SK-N-SH (cell line): ENCODE measurements around the gene ELAVL2. TPM values are rescaled to one million over a fixed set of nuclear protein-coding genes. Genes with fewer than 3 reads are reported as not detected.
A peak's percentile ranks its signal among the peaks of the same experiment; 100 is the strongest.

Experiments
- CTCF ChIA-PET: fragments of 300-600, 350-600 bp; formaldehyde crosslinking; extraction: SDS; loops from one replicate; lab custom pipeline; 2021; lab: Yijun Ruan, JAX
- POLR2A ChIA-PET: fragments of 350-600 bp; sonication (Branson Sonifier 250); formaldehyde crosslinking; extraction: SDS; loops from one replicate; lab custom pipeline; 2020; ENCODE audit warnings: antibody characterized with exemption, inconsistent platforms; lab: Yijun Ruan, JAX
- DNase-seq: peaks from one replicate; pipeline ENCODE4 v3.0.0; 2012
- H2AFZ ChIP-seq: fragments of 200-600 bp; sonication (generic); 2 replicates; pipeline ENCODE4 v1.8.1; 2016; ENCODE audit warnings: antibody characterized with exemption, mild to moderate bottlenecking, low read depth
- H3F3A ChIP-seq: fragments of 200-600 bp; sonication (generic); replicated peaks from 2 replicates; pipeline ENCODE3; 2016; ENCODE audit warnings: antibody characterized with exemption, mild to moderate bottlenecking; ENCODE audit not compliant: insufficient read depth
- H3K27ac ChIP-seq, 2 experiments: fragments of 200-500 bp in 1 of 2; fragments of 200-600 bp in 1 of 2; sonication (Bioruptor generic) in 1 of 2; sonication (generic), shearing (Covaris generic) in 1 of 2; 2 replicates each; pipeline versions ENCODE4 v1.5.1 to v1.6.1; 2014 to 2016; ENCODE audit warnings: low read depth in 2 of 2, inconsistent platforms in 1 of 2, low read length in 1 of 2, mild to moderate bottlenecking in 1 of 2, mixed read lengths in 1 of 2
- H3K27me3 ChIP-seq: fragments of 200-600 bp; sonication (generic), shearing (Covaris generic); 2 replicates; pipeline ENCODE4 v1.6.1; 2016; ENCODE audit warnings: mixed run types; ENCODE audit not compliant: insufficient read depth
- H3K36me3 ChIP-seq, 2 experiments: fragments of 200-500 bp in 1 of 2; fragments of 200-600 bp in 1 of 2; sonication (Bioruptor generic) in 1 of 2; sonication (generic) in 1 of 2; replicated peaks in 1 of 2; 2 replicates each; pipeline versions ENCODE3 to v1.5.1; 2014 to 2016; ENCODE audit warnings: low read length in 1 of 2, mild to moderate bottlenecking in 1 of 2; ENCODE audit not compliant: insufficient read depth in 2 of 2, control insufficient read depth in 1 of 2
- H3K4me1 ChIP-seq, 2 experiments: fragments of 200-500 bp in 1 of 2; fragments of 200-600 bp in 1 of 2; sonication (Bioruptor generic) in 1 of 2; sonication (generic), shearing (Covaris generic) in 1 of 2; 2 replicates each; pipeline versions ENCODE4 v1.5.1 to v1.6.1; 2014 to 2016; ENCODE audit warnings: low read depth in 1 of 2, low read length in 1 of 2, mixed run types in 1 of 2; ENCODE audit not compliant: insufficient read depth in 2 of 2, control insufficient read depth in 1 of 2
- H3K4me2 ChIP-seq: fragments of 200-600 bp; sonication (generic), shearing (Covaris generic); 2 replicates; pipeline ENCODE4 v1.6.1; 2017; ENCODE audit warnings: mixed run types
- H3K4me3 ChIP-seq, 2 experiments: fragments of 200-500 bp in 1 of 2; fragments of 200-600 bp in 1 of 2; sonication (Bioruptor generic) in 1 of 2; sonication (generic), shearing (Covaris generic) in 1 of 2; 2 replicates each; pipeline versions ENCODE4 v1.5.1 to v1.8.1; 2014 to 2016; ENCODE audit warnings: low read depth in 2 of 2, inconsistent platforms in 1 of 2, low read length in 1 of 2, mild to moderate bottlenecking in 1 of 2, mixed read lengths in 1 of 2, moderate library complexity in 1 of 2
- H3K79me2 ChIP-seq: fragments of 200-600 bp; sonication (generic); 2 replicates; pipeline ENCODE4 v1.8.1; 2017; ENCODE audit warnings: mild to moderate bottlenecking; ENCODE audit not compliant: insufficient read depth
- H3K9ac ChIP-seq: fragments of 200-600 bp; sonication (generic); 2 replicates; pipeline ENCODE4 v1.6.1; 2017; ENCODE audit warnings: mixed run types
- H3K9me2 ChIP-seq: fragments of 200-600 bp; sonication (generic); 2 replicates; pipeline ENCODE4 v1.6.1; 2017; ENCODE audit warnings: mixed run types
- H3K9me3 ChIP-seq: fragments of 200-600 bp; sonication (generic); 2 replicates; pipeline ENCODE4 v1.6.1; 2017; ENCODE audit warnings: mixed run types, mild to moderate bottlenecking, moderate library complexity
- H4K20me1 ChIP-seq: fragments of 200-600 bp; sonication (generic); 2 replicates; pipeline ENCODE4 v1.6.1; 2017; ENCODE audit warnings: mild to moderate bottlenecking, mixed run types; ENCODE audit not compliant: insufficient read depth
- CHD2 ChIP-seq: fragments of 150-350 bp; IDR thresholded peaks from 2 replicates; pipeline ENCODE4 v1.6.1; 2018; ENCODE audit warnings: low read length; ENCODE audit not compliant: partially characterized antibody
- ELF1 ChIP-seq: IDR thresholded peaks from 2 replicates; pipeline ENCODE4 v1.4.0; 2012
- EP300 ChIP-seq, 2 experiments: IDR thresholded peaks; 2 replicates each; pipeline versions ENCODE4 v1.4.0 to v1.6.1; 2012; ENCODE audit warnings: borderline replicate concordance in 1 of 2, low read depth in 1 of 2, low read length in 1 of 2
- EZH2phosphoT487 ChIP-seq: fragments of 200-600 bp; sonication (generic); IDR thresholded peaks from 2 replicates; pipeline ENCODE4 v1.6.1; 2017; ENCODE audit warnings: low read depth, mixed run types, mild to moderate bottlenecking, antibody characterized with exemption, moderate library complexity, borderline replicate concordance
- FOSL2 ChIP-seq: IDR thresholded peaks from 2 replicates; pipeline ENCODE4 v1.4.0; 2012; ENCODE audit warnings: low read depth, mild to moderate bottlenecking, moderate library complexity, borderline replicate concordance
- FOXJ3 ChIP-seq: sonication (generic); formaldehyde crosslinking; IDR thresholded peaks from 2 replicates; pipeline ENCODE4 v1.5.1; 2020; ENCODE audit warnings: mild to moderate bottlenecking, missing genetic modification reagents
- FOXM1 ChIP-seq: IDR thresholded peaks from 2 replicates; pipeline ENCODE4 v1.4.0; 2012; ENCODE audit warnings: low read depth, mild to moderate bottlenecking
- GABPA ChIP-seq: IDR thresholded peaks from 2 replicates; pipeline ENCODE4 v1.4.0; 2012; ENCODE audit warnings: low read depth, mild to moderate bottlenecking
- GATA2 ChIP-seq: sonication (generic); formaldehyde crosslinking; IDR thresholded peaks from 2 replicates; pipeline ENCODE4 v1.5.0; 2020; ENCODE audit warnings: mild to moderate bottlenecking, missing genetic modification reagents
- JUND ChIP-seq: IDR thresholded peaks from 2 replicates; pipeline ENCODE4 v1.4.0; 2012
- MEF2A ChIP-seq: IDR thresholded peaks from 2 replicates; pipeline ENCODE4 v1.4.0; 2012; ENCODE audit warnings: low read depth, borderline replicate concordance
- MXI1 ChIP-seq: IDR thresholded peaks from 2 replicates; pipeline ENCODE4 v1.6.1; 2012; ENCODE audit warnings: mild to moderate bottlenecking, low read depth, low read length, improper control_type of control experiment
- NRF1 ChIP-seq: IDR thresholded peaks from 2 replicates; pipeline ENCODE4 v1.6.1; 2012; ENCODE audit warnings: low read depth, mild to moderate bottlenecking, low read length
- POLR2AphosphoS5 ChIP-seq: IDR thresholded peaks from 2 replicates; pipeline ENCODE4 v1.6.1; 2012; ENCODE audit warnings: low read depth, low read length
- RAD21 ChIP-seq: IDR thresholded peaks from 2 replicates; pipeline ENCODE4 v1.6.1; 2012; ENCODE audit warnings: mild to moderate bottlenecking, low read length
- RCOR1 ChIP-seq: fragments of 150-350 bp; IDR thresholded peaks from 2 replicates; pipeline ENCODE4 v1.6.1; 2017; ENCODE audit warnings: antibody characterized with exemption, low read length
- RFX5 ChIP-seq: IDR thresholded peaks from 2 replicates; pipeline ENCODE4 v1.6.1; 2012; ENCODE audit warnings: mild to moderate bottlenecking, improper control_type of control experiment, low read length
- RXRA ChIP-seq: IDR thresholded peaks from 2 replicates; pipeline ENCODE4 v1.4.0; 2012; ENCODE audit warnings: low read depth, mild to moderate bottlenecking, borderline replicate concordance
- SIN3A ChIP-seq: IDR thresholded peaks from 2 replicates; pipeline ENCODE4 v1.6.1; 2012; ENCODE audit warnings: low read depth, mild to moderate bottlenecking, low read length, moderate library complexity, borderline replicate concordance
- SMC3 ChIP-seq: IDR thresholded peaks from 2 replicates; pipeline ENCODE4 v1.6.1; 2012; ENCODE audit warnings: low read depth, low read length, improper control_type of control experiment
- TAF1 ChIP-seq: IDR thresholded peaks from 2 replicates; pipeline ENCODE4 v1.6.1; 2012; ENCODE audit warnings: low read depth, mild to moderate bottlenecking, low read length, moderate library complexity, borderline replicate concordance
- TEAD4 ChIP-seq: IDR thresholded peaks from 2 replicates; pipeline ENCODE4 v1.4.0; 2012; ENCODE audit warnings: mild to moderate bottlenecking, borderline replicate concordance; ENCODE audit not compliant: insufficient read depth
- YY1 ChIP-seq: IDR thresholded peaks from 2 replicates; pipeline ENCODE4 v1.4.0; 2012; ENCODE audit warnings: low read depth, mild to moderate bottlenecking
- WGBS: methylation state at CpG from one replicate; pipeline ENCODE4 v1.1.6; 2017; ENCODE audit warnings: low lambda C conversion rate; 5-methylcytosine and 5-hydroxymethylcytosine counted together
- polyA plus RNA-seq, 3 experiments: library from polyadenylated mRNA; depleted of rRNA; stranded (reverse); fragments of >200 nt; gene quantifications; 2 replicates each; pipeline ENCODE4 v1.2.3, GENCODE V29; 2012
- TF ChIP-seq, protein P1 (sequence below): IDR thresholded peaks from 2 replicates; pipeline ENCODE4 v1.4.0; 2012; ENCODE audit warnings: low read depth
- TF ChIP-seq, protein P2 (sequence below): fragments of 150-350 bp; IDR thresholded peaks from 2 replicates; pipeline ENCODE4 v1.6.1; 2017; ENCODE audit warnings: antibody characterized with exemption, low read length, low read depth, borderline replicate concordance
- TF ChIP-seq, protein P3 (sequence below): IDR thresholded peaks from 2 replicates; pipeline ENCODE4 v1.4.0; 2012; ENCODE audit warnings: low read depth, borderline replicate concordance
- TF ChIP-seq, protein P4 (sequence below): fragments of 150-350 bp; IDR thresholded peaks from 2 replicates; pipeline ENCODE4 v1.6.1; 2016; ENCODE audit warnings: mild to moderate bottlenecking, low read depth, low read length
- TF ChIP-seq, protein P5 (sequence below): IDR thresholded peaks from 2 replicates; pipeline ENCODE4; 2012

The ELAVL2 gene
- 0.15 and 0.28 TPM in 2 replicates for polyA plus RNA-seq (2012; rRNA removed)
- polyA plus RNA-seq (2012; cell fraction: cytosol; rRNA removed) = 0.37 and 0.50 TPM in 2 replicates
- polyA plus RNA-seq (2012; cell fraction: nucleus; rRNA removed) = 0.06 and 0.12 TPM in 2 replicates

DNA sequence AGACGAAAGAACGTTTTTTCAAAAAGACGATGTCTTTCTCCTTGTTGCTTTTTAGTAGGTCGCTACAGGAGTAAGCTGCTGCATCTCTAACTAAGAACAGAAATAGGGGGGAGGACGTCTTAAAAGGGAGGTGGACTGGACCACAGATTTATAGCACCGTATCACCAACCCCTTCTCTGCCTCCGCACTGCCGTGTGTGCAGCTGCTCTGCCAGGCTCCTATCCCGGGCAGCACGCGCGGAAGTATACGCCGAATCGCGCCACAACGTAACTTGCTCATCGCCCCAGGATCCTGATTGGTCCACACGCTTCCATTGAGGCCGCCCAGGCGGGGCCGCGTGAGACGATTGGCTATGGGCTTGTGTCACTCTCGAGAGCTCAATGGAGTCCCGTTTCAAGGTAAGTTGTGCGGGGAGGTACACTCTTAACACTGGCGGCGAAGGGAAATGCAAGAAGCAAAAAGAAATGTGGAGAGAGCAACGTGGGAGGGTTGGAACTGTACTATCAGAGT, at the start of gene ELAVL2:
ELAVL2 (minus strand) TSS at position 121 of the 510 bp plus-strand sequence. CDS start 64,006 bp downstream, outside the sequence.
- H3K27ac ChIP-seq = peak within 1 kb of the TSS in 1 of 2 experiments; percentile 89; a peak in 2 of 4 replicates
- under 1% methylated on average over 29 of the region's 30 CpGs for WGBS
- CTCF ChIA-PET = interaction anchor here (1.0 to 2.4 kb wide), 6 partner anchors 9 to 1818 kb away, joined by 3 to 9 read pairs (median 4); partner anchors contain the start of gene CDKN2B
- TF ChIP-seq CHD2 (peak; percentile 98), RFX5 (peak; percentile 0; the same call in 1 of the 2 replicates), POLR2AphosphoS5 (no peak; the same call in 1 of the 2 replicates), MXI1 (peak; percentile 88; the same call in 1 of the 2 replicates), MEF2A (no peak), EZH2phosphoT487 (no peak), TAF1 (peak; percentile 78; the same call in 1 of the 2 replicates), JUND (no peak), SMC3 (no peak), GATA2 (peak; percentile 53; the same call in 1 of the 2 replicates), RXRA (no peak), RAD21 (0 out of 2 replicates have a peak, but pooled peaks have one; percentile 1), FOSL2 (no peak), SIN3A (peak; percentile 58; the same call in 1 of the 2 replicates), FOXM1 (no peak), NRF1 (no peak), ELF1 (peak; percentile 80), RCOR1 (peak; percentile 47; the same call in 1 of the 2 replicates), YY1 (peak; percentile 82), EP300 (IDR thresholded peaks at IDR 0.05; ENCODE audit: borderline replicate concordance in 1 of 2, low read depth in 1 of 2, low read length in 1 of 2) (no peak), TEAD4 (no peak), GABPA (no peak; the same call in 1 of the 2 replicates), FOXJ3 (CRISPR knock-in tag) (0 out of 2 replicates have a peak, but pooled peaks have one; percentile 56)
- TF ChIP-seq, protein P1, sequence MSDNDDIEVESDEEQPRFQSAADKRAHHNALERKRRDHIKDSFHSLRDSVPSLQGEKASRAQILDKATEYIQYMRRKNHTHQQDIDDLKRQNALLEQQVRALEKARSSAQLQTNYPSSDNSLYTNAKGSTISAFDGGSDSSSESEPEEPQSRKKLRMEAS = peak; percentile 87
- TF ChIP-seq, protein P2, sequence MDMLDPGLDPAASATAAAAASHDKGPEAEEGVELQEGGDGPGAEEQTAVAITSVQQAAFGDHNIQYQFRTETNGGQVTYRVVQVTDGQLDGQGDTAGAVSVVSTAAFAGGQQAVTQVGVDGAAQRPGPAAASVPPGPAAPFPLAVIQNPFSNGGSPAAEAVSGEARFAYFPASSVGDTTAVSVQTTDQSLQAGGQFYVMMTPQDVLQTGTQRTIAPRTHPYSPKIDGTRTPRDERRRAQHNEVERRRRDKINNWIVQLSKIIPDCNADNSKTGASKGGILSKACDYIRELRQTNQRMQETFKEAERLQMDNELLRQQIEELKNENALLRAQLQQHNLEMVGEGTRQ = no peak
- TF ChIP-seq, protein P3, sequence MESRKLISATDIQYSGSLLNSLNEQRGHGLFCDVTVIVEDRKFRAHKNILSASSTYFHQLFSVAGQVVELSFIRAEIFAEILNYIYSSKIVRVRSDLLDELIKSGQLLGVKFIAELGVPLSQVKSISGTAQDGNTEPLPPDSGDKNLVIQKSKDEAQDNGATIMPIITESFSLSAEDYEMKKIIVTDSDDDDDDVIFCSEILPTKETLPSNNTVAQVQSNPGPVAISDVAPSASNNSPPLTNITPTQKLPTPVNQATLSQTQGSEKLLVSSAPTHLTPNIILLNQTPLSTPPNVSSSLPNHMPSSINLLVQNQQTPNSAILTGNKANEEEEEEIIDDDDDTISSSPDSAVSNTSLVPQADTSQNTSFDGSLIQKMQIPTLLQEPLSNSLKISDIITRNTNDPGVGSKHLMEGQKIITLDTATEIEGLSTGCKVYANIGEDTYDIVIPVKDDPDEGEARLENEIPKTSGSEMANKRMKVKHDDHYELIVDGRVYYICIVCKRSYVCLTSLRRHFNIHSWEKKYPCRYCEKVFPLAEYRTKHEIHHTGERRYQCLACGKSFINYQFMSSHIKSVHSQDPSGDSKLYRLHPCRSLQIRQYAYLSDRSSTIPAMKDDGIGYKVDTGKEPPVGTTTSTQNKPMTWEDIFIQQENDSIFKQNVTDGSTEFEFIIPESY = no peak
- TF ChIP-seq, protein P4, sequence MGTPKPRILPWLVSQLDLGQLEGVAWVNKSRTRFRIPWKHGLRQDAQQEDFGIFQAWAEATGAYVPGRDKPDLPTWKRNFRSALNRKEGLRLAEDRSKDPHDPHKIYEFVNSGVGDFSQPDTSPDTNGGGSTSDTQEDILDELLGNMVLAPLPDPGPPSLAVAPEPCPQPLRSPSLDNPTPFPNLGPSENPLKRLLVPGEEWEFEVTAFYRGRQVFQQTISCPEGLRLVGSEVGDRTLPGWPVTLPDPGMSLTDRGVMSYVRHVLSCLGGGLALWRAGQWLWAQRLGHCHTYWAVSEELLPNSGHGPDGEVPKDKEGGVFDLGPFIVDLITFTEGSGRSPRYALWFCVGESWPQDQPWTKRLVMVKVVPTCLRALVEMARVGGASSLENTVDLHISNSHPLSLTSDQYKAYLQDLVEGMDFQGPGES = peak; percentile 94
- TF ChIP-seq, protein P5, sequence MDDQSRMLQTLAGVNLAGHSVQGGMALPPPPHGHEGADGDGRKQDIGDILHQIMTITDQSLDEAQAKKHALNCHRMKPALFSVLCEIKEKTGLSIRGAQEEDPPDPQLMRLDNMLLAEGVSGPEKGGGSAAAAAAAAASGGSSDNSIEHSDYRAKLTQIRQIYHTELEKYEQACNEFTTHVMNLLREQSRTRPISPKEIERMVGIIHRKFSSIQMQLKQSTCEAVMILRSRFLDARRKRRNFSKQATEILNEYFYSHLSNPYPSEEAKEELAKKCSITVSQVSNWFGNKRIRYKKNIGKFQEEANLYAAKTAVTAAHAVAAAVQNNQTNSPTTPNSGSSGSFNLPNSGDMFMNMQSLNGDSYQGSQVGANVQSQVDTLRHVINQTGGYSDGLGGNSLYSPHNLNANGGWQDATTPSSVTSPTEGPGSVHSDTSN = peak; percentile 100

More for the DNA sequence above, at the start of gene ELAVL2:
- Histone ChIP-seq H3K9me3 (no peaks in the 10 kb centered on the region), H3K9ac (peak within 1 kb of the TSS; percentile 29; the same call in 1 of the 2 replicates), H3F3A (no peaks in the 10 kb centered on the region), H3K4me1 (peaks cover 0 to 23% of the 10 kb centered on the region in 2 experiments; a peak in 2 of 4 replicates), H3K4me3 (peak within 1 kb of the TSS; percentile 64 to 75), H3K4me2 (peak within 1 kb of the TSS; percentile 94), H3K9me2 (no peaks in the 10 kb centered on the region), H3K27me3 (peaks cover 8% of the 10 kb centered on the region), H3K36me3 (no peaks in the 10 kb centered on the region), H4K20me1 (no peaks in the 10 kb centered on the region), H3K79me2 (no peaks in the 10 kb centered on the region), H2AFZ (peak within 1 kb of the TSS; percentile 99)
- DNase-seq = peak; percentile 88
- POLR2A ChIA-PET = interaction anchor here (0.8 kb wide), 1 partner anchor 8 kb away, joined by 3 read pairs; no protein-coding TSS in a partner anchor
